GM08714 (cell line): ENCODE data around the gene ECT2L.

ENCODE experiments used
- H3K4me3 ChIP-seq: fragments of 200-500 bp; sonication (Bioruptor generic); 2 replicates; pipeline ENCODE4 v1.5.1; 2014; ENCODE audit warnings: mild to moderate bottlenecking, low read length, inconsistent platforms
- ZNF274 ChIP-seq: IDR thresholded peaks from 2 replicates; pipeline ENCODE4 v1.6.1; 2012; ENCODE audit warnings: mild to moderate bottlenecking, low read depth, low read length

The ECT2L gene

GRCh38 chr6:138785980-138786379 is 9.9 kb upstream of the ECT2L start:
- H3K4me3 ChIP-seq, result no peak overlapping the region
- TF ChIP-seq ZNF274, result no peak

DNA sequence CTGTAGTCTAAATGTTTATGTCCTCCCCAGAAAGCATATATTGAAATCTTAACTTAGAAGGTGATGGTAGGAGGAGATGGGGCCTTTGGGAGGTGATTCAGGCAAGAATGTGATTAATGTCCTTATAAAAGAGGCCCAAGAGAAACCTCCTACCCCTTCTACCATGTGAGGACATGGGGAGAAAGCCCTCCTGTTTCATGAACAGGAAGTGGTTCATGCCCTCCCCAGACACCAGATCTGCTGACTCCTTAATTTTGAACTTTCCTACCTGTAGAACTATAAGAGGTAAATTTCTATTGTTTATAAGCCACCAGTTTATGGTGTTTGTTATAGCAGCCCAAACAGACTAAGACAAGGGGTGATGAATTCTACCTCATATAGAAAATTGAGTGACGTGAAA is 8.7 kb upstream of the ECT2L start:
- H3K4me3 ChIP-seq, result no peak overlapping the region
- no peak for TF ChIP-seq ZNF274

- no peak overlapping the region for H3K4me3 ChIP-seq
- no peak for TF ChIP-seq ZNF274
Observed at GRCh38 chr6:138796771-138797170, 884 bp downstream of the ECT2L start.

- TF ChIP-seq ZNF274, result no peak
- H3K4me3 ChIP-seq, result no peak overlapping the region
Observed at GRCh38 chr6:138797806-138798446, 2.0 kb downstream of the ECT2L start.

DNA sequence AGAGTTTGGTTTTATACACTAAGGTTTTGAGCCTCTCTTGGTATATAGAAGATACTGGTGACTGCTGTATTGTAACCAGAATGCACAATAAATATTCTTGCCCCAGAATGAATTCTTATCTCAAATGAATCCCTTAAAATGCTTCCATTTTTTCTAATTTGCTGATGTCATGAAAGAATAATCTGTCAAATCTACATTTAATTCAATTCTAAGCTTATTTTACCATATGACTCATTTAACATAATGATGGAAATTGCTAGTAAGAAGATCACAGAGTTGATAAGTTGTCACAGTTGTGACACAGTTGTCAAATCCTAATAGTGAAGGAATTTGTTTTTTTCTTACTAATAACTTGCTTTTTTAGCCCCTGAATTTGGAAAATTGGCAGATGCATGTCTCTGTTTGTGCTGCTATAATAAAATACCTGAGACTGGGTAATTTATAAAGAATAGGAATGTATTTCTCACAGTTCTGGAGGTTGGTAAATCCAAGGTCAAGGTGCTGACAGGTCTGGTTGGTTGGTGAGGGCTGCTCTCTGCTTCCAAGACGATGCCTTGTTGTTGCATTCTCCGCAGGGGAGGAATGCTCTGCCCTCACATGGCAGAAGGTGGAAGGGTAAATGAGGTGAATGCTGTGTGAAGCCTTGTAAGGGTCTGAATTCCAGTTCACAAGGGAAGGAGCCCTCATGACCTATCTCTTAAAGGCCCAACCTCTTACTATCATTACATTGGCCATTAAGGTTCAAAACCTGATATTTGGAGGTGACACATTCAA is 4.7 kb downstream of the ECT2L start:
- no peak overlapping the region for H3K4me3 ChIP-seq
- TF ChIP-seq ZNF274, result no peak

- no peak for TF ChIP-seq ZNF274
- no peak overlapping the region for H3K4me3 ChIP-seq
Observed at GRCh38 chr6:138803331-138803730, 7.4 kb downstream of the ECT2L start.

- H3K4me3 ChIP-seq, result no peak overlapping the region
- TF ChIP-seq ZNF274, result no peak
Observed at GRCh38 chr6:138803861-138804260, 8.0 kb downstream of the ECT2L start.

DNA sequence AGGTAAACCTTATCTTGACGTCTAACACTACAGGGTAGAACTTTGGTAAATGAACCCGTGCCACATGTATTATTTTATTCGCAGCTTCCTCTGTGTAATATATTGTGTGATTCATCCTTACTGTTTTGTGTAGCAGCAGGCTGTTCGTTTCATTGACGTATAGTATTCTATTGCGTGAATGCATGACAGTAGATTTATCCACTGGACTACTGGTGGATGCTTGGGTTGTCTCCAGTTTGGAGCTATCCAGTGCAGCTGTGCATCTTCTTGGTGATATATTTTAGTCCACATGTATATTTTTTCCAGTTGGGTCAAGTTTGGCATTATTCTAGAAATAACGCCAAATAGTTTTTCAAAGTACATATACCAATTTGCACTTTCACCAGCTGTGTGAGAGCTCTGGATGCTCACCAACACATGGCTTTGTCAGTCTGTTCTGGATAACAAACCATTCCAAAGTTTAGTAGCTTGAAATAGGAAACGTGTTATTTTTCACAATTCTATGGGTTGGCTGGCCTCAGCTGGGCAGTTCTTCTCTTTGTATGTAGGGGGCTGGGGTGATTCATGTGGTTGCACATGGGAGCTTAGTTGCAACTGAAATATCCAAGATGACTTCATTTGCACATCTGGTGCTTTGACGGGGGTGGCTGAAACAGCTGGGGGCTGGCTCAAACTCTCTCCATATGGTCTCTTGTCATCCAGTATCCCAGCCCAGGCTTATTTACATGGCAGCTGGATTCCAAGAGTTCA is 9.3 kb downstream of the ECT2L start:
- TF ChIP-seq ZNF274, result no peak
- no peak overlapping the region for H3K4me3 ChIP-seq

DNA sequence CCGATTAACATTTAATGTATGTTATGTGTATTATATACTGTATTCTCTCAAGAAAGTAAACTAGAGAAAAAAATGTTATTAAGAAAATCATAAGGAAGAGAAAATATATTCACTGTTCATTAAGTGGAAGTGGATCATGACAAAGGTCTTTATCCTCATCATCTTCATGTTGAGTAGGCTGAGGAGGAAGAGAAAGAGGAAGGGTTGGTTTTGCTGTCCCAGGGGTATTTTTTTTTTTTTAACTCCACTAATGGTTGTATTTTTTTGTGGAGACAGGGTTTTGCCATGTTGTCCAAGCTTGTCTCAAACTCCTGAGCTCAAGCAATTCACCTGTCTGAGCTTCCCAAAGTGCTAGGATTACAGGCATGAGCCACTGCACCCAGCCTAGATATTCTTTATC is 11.0 kb downstream of the ECT2L start:
- no peak overlapping the region for H3K4me3 ChIP-seq
- no peak for TF ChIP-seq ZNF274

DNA sequence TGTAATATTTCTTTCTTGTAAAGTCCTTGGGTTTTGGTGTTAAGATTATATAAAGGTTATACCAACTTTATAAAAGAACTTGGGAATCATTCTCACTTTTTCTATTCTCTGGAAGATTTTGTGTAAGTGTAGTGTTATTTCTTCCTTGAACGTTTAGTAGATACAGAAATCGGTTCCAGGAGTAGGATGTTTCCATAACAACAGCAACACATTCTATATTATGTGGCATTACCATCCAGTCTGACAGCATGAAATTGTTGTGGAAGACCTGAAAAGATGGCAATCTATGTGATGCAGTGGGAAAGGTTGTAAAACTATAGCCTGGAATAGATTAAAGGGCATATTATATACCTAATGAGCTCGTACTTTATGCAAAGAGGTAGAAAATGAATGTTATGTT is 13.8 kb downstream of the ECT2L start:
- no peak overlapping the region for H3K4me3 ChIP-seq
- no peak for TF ChIP-seq ZNF274

- H3K4me3 ChIP-seq, result no peak overlapping the region
- TF ChIP-seq ZNF274, result no peak
Observed at GRCh38 chr6:138811866-138812265, 16.0 kb downstream of the ECT2L start.

DNA sequence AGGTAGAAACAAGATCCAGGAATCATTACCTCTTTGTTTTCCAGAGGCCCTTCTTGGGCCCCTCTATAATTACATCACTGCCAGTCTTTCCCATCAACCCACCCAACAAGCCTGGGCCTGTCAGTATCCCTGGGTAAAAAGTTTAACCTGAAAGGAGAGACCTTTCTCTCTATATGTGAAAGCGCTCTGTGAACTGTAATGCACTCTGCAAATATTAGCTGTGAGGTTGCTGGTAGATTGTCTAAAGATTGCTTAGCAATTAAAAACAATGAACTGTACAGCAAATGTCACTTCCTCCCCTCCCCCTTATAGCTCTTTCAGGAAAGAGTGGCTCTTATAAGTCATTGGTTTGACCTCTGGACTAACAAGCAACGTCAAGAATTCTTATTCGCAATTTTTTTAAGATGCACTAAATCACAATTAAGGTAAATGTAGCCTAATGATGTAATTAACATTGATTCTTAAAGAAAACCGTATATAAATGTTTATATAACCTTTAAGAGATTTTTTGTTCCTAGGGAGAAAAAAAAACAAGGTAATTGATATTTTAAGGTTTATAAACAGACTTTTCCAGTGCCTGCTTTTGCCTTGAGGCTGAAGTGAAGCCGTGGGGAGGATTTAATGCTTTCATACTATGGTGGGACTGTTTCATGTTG is 18.4 kb downstream of the ECT2L start:
- no peak for TF ChIP-seq ZNF274
- no peak overlapping the region for H3K4me3 ChIP-seq

DNA sequence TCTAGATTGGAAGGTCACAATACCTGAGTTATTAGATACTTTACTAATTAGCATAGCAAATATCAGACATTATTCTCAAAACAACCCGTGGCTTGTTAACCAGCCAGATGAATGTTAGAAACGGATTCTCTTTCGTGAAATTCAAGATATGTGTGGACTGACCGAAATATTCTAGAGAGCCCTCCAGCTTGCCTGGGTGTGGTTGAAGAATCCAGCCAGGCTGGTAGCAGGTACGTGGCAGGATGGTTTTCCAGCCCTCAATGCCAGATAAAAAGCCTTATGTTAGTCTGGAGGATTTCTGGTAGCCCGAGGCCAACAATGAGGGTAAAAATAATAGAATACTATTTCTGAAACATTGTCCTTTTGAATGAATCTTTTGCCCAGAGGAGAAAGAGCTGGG is 19.3 kb downstream of the ECT2L start:
- TF ChIP-seq ZNF274, result no peak
- H3K4me3 ChIP-seq, result no peak overlapping the region

DNA sequence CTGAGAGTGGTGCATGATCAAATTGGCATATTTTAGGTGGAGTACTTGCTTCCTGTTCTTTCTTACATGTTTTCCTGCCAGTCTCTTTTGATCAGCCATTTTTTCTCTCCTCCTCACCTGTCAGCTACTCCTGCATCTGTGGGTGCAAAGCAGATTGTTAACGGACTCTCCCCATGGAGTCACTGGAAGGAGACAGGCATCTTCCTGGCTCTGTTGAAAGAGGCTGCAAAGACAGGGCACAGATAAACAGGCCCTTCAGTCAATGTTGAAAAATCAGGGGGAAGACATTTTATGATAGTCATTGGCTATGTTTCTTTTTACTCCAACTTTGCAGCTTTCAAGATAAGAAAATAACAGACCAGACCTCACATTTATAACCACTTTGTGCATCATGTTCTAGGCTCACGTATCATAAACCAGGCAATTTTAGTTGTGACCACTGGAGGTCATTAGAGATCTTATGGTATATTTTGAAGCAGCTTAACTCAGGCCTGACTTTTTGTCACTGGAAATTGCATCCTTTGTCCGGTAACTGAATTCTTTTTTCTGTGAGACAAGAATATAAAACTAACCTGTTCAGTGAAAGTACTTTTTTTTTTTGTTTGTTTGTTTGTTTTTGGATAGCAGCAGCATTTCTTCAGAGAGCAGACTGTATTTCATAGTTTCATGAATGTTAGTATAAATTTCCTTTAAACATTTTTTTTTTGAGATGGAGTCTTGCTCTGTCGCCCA is 20.1 kb downstream of the ECT2L start:
- TF ChIP-seq ZNF274, result no peak
- H3K4me3 ChIP-seq, result no peak overlapping the region
